Measurements from ENCODE around the gene WDR88. TPM values are rescaled to one million over a fixed set of nuclear protein-coding genes. Genes with fewer than 3 reads are reported as not detected.

The WDR88 gene
- total RNA-seq, 1 experiment from 2014 or later = 0.28 TPM

DNA sequence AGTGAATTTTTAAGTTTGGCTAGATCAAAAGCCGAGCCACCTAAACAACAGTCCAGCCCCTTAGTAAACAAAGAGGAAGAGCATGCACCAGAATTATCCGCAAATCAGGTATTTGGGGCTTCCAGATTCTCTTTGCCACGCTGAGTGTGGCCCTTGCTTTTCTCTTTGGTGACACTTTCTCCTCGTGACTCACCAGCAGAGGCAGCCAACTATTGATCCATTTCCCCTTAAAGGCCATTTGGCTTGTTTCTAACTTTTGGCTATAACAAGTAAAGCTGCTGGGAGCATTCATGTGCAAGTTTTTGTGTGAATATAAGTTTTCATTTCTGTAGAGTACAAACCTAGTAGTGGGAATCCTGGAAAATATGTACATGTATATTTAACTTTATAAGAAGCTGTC, 17.6 kb upstream of the WDR88 start (continued):
- TF ChIP-seq ZNF317 (CRISPR knock-in tag; IDR thresholded peaks at IDR 0.05; ENCODE audit: borderline replicate concordance, low read depth) (no peak), FOXK1 (CRISPR knock-in tag; IDR thresholded peaks at IDR 0.05) (no peak), TP53 (CRISPR knock-in tag; IDR thresholded peaks at IDR 0.05) (no peak)

DNA sequence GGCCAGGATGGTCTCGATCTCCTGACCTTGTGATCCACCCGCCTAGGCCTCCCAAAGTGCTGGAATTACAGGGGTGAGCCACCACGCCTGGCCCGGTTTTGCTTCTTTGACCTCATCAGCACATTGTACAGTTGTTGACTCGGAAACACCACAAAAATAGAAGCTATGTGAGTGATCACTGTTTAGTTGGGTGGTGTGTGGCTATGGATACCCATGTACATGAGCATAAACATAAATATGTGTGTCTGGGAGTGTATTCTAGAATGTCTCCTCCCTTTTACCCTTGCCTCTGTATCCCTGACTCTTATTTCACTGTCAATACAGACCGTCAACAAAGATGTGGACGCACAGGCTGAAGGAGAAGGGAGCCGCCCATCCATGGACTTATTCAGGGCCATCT, 14.4 kb upstream of the WDR88 start:
- Mint-ChIP-seq H3K27ac (no peak overlapping the region), H3K27me3 (ENCODE audit: low read depth) (no peaks in the 10 kb centered on the region), H3K36me3 (peaks cover 34% of the 10 kb centered on the region), H3K4me1 (no peaks in the 10 kb centered on the region), H3K9me3 (no peaks in the 10 kb centered on the region), H3K4me3 (no peak overlapping the region)
- DNase-seq (ENCODE audit: low spot score) (no peak), ATAC-seq (no peak)
- TF ChIP-seq RORB (CRISPR knock-in tag; IDR thresholded peaks at IDR 0.05) (no peak), TEAD4 (CRISPR knock-in tag; IDR thresholded peaks at IDR 0.05) (no peak), SP1 (CRISPR knock-in tag; conservative IDR thresholded peaks at IDR 0.05) (no peak), GRHL2 (CRISPR knock-in tag; IDR thresholded peaks at IDR 0.05; ENCODE audit: insufficient replicate concordance, severe bottlenecking) (no peak), CREM (CRISPR knock-in tag; IDR thresholded peaks at IDR 0.05) (no peak), NFE2L1 (CRISPR knock-in tag; IDR thresholded peaks at IDR 0.05) (no peak), TCF7 (CRISPR knock-in tag; IDR thresholded peaks at IDR 0.05; ENCODE audit: low read depth) (no peak), EMX1 (CRISPR knock-in tag; IDR thresholded peaks at IDR 0.05) (no peak), ELF4 (CRISPR knock-in tag; IDR thresholded peaks at IDR 0.05; ENCODE audit: low read depth) (no peak), ATF1 (CRISPR knock-in tag; IDR thresholded peaks at IDR 0.05) (no peak), SOX15 (CRISPR knock-in tag; IDR thresholded peaks at IDR 0.05) (no peak), ZNF138 (CRISPR knock-in tag; conservative IDR thresholded peaks at IDR 0.05) (no peak), JUN (CRISPR knock-in tag; IDR thresholded peaks at IDR 0.05) (no peak), RELA (CRISPR knock-in tag; IDR thresholded peaks at IDR 0.05; ENCODE audit: borderline replicate concordance) (no peak)
- TF ChIP-seq, protein P1, sequence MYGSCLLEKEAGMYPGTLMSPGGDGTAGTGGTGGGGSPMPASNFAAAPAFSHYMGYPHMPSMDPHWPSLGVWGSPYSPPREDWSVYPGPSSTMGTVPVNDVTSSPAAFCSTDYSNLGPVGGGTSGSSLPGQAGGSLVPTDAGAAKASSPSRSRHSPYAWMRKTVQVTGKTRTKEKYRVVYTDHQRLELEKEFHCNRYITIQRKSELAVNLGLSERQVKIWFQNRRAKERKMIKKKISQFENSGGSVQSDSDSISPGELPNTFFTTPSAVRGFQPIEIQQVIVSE (CRISPR knock-in tag; IDR thresholded peaks at IDR 0.05; ENCODE audit: borderline replicate concordance) = no peak
- TF ChIP-seq, protein P2, sequence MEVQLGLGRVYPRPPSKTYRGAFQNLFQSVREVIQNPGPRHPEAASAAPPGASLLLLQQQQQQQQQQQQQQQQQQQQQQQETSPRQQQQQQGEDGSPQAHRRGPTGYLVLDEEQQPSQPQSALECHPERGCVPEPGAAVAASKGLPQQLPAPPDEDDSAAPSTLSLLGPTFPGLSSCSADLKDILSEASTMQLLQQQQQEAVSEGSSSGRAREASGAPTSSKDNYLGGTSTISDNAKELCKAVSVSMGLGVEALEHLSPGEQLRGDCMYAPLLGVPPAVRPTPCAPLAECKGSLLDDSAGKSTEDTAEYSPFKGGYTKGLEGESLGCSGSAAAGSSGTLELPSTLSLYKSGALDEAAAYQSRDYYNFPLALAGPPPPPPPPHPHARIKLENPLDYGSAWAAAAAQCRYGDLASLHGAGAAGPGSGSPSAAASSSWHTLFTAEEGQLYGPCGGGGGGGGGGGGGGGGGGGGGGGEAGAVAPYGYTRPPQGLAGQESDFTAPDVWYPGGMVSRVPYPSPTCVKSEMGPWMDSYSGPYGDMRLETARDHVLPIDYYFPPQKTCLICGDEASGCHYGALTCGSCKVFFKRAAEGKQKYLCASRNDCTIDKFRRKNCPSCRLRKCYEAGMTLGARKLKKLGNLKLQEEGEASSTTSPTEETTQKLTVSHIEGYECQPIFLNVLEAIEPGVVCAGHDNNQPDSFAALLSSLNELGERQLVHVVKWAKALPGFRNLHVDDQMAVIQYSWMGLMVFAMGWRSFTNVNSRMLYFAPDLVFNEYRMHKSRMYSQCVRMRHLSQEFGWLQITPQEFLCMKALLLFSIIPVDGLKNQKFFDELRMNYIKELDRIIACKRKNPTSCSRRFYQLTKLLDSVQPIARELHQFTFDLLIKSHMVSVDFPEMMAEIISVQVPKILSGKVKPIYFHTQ (CRISPR knock-in tag; IDR thresholded peaks at IDR 0.05) = no peak
- TF ChIP-seq, protein P3, sequence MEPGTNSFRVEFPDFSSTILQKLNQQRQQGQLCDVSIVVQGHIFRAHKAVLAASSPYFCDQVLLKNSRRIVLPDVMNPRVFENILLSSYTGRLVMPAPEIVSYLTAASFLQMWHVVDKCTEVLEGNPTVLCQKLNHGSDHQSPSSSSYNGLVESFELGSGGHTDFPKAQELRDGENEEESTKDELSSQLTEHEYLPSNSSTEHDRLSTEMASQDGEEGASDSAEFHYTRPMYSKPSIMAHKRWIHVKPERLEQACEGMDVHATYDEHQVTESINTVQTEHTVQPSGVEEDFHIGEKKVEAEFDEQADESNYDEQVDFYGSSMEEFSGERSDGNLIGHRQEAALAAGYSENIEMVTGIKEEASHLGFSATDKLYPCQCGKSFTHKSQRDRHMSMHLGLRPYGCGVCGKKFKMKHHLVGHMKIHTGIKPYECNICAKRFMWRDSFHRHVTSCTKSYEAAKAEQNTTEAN (CRISPR knock-in tag; IDR thresholded peaks at IDR 0.05) = no peak
- TF ChIP-seq, protein P4, sequence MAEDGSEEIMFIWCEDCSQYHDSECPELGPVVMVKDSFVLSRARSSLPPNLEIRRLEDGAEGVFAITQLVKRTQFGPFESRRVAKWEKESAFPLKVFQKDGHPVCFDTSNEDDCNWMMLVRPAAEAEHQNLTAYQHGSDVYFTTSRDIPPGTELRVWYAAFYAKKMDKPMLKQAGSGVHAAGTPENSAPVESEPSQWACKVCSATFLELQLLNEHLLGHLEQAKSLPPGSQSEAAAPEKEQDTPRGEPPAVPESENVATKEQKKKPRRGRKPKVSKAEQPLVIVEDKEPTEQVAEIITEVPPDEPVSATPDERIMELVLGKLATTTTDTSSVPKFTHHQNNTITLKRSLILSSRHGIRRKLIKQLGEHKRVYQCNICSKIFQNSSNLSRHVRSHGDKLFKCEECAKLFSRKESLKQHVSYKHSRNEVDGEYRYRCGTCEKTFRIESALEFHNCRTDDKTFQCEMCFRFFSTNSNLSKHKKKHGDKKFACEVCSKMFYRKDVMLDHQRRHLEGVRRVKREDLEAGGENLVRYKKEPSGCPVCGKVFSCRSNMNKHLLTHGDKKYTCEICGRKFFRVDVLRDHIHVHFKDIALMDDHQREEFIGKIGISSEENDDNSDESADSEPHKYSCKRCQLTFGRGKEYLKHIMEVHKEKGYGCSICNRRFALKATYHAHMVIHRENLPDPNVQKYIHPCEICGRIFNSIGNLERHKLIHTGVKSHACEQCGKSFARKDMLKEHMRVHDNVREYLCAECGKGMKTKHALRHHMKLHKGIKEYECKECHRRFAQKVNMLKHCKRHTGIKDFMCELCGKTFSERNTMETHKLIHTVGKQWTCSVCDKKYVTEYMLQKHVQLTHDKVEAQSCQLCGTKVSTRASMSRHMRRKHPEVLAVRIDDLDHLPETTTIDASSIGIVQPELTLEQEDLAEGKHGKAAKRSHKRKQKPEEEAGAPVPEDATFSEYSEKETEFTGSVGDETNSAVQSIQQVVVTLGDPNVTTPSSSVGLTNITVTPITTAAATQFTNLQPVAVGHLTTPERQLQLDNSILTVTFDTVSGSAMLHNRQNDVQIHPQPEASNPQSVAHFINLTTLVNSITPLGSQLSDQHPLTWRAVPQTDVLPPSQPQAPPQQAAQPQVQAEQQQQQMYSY (CRISPR knock-in tag; IDR thresholded peaks at IDR 0.05) = no peak
- TF ChIP-seq, protein P5, sequence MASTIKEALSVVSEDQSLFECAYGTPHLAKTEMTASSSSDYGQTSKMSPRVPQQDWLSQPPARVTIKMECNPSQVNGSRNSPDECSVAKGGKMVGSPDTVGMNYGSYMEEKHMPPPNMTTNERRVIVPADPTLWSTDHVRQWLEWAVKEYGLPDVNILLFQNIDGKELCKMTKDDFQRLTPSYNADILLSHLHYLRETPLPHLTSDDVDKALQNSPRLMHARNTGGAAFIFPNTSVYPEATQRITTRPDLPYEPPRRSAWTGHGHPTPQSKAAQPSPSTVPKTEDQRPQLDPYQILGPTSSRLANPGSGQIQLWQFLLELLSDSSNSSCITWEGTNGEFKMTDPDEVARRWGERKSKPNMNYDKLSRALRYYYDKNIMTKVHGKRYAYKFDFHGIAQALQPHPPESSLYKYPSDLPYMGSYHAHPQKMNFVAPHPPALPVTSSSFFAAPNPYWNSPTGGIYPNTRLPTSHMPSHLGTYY (CRISPR knock-in tag; IDR thresholded peaks at IDR 0.05) = no peak
- TF ChIP-seq, protein P6, sequence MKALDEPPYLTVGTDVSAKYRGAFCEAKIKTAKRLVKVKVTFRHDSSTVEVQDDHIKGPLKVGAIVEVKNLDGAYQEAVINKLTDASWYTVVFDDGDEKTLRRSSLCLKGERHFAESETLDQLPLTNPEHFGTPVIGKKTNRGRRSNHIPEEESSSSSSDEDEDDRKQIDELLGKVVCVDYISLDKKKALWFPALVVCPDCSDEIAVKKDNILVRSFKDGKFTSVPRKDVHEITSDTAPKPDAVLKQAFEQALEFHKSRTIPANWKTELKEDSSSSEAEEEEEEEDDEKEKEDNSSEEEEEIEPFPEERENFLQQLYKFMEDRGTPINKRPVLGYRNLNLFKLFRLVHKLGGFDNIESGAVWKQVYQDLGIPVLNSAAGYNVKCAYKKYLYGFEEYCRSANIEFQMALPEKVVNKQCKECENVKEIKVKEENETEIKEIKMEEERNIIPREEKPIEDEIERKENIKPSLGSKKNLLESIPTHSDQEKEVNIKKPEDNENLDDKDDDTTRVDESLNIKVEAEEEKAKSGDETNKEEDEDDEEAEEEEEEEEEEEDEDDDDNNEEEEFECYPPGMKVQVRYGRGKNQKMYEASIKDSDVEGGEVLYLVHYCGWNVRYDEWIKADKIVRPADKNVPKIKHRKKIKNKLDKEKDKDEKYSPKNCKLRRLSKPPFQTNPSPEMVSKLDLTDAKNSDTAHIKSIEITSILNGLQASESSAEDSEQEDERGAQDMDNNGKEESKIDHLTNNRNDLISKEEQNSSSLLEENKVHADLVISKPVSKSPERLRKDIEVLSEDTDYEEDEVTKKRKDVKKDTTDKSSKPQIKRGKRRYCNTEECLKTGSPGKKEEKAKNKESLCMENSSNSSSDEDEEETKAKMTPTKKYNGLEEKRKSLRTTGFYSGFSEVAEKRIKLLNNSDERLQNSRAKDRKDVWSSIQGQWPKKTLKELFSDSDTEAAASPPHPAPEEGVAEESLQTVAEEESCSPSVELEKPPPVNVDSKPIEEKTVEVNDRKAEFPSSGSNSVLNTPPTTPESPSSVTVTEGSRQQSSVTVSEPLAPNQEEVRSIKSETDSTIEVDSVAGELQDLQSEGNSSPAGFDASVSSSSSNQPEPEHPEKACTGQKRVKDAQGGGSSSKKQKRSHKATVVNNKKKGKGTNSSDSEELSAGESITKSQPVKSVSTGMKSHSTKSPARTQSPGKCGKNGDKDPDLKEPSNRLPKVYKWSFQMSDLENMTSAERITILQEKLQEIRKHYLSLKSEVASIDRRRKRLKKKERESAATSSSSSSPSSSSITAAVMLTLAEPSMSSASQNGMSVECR (CRISPR knock-in tag; IDR thresholded peaks at IDR 0.05; ENCODE audit: borderline replicate concordance) = no peak
- ChIA-PET CTCF (interaction anchor here (0.5 to 2.8 kb wide), 2 partner anchors 67 to 395 kb away, joined by 4 to 7 read pairs; no protein-coding TSS in a partner anchor), POLR2A (no interaction called here)

All from WTC11 (cell line).